Activated naive CD8-positive, alpha-beta T cell treated with anti-CD3 and anti-CD28 coated beads, Interleukin-2, amount 10 ng/mL, durations not matched to agents 7 days and 5 days (primary cell): Measurements from ENCODE around the gene CCK. TPM values are rescaled to one million over a fixed set of nuclear protein-coding genes. Genes with fewer than 3 reads are reported as not detected.

ENCODE experiments used
- ATAC-seq: fragments of 150-1000 bp; cut with Tn5 transposase; one replicate; pipeline ENCODE4 v1.10.0; 2021; ENCODE audit warnings: low read depth, moderate library complexity
- POLR2A ChIA-PET: fragments of 350-600 bp; sonication (Branson Sonifier 250); formaldehyde crosslinking; loops from one replicate; lab custom pipeline; 2021; ENCODE audit warnings: antibody characterized with exemption; lab: Charles Lee
- DNase-seq: peaks from one replicate; pipeline ENCODE4 v3.0.0; 2021
- H3K27ac Mint-ChIP-seq: one replicate; pipeline ENCODE4 v1.8.0; 2022; ENCODE audit warnings: mild to moderate bottlenecking, mixed read lengths
- H3K27me3 Mint-ChIP-seq: one replicate; pipeline ENCODE4 v1.8.0; 2022; ENCODE audit warnings: mild to moderate bottlenecking, moderate library complexity, mixed read lengths
- H3K36me3 Mint-ChIP-seq: one replicate; pipeline ENCODE4 v1.8.0; 2021; ENCODE audit warnings: mild to moderate bottlenecking, mixed read lengths
- H3K4me1 Mint-ChIP-seq: one replicate; pipeline ENCODE4 v1.8.0; 2021; ENCODE audit warnings: mixed read lengths
- H3K4me3 Mint-ChIP-seq: one replicate; pipeline ENCODE4 v1.8.0; 2022; ENCODE audit warnings: mild to moderate bottlenecking, moderate library complexity, mixed read lengths
- H3K9me3 Mint-ChIP-seq: one replicate; pipeline ENCODE4 v1.8.0; 2021; ENCODE audit warnings: mixed read lengths
- total RNA-seq, 2 experiments: library from RNA; stranded (reverse); gene quantifications; one replicate each; pipeline ENCODE4 v1.2.3, GENCODE V29; 2021

CCK gene
- total RNA-seq, 2 experiments from 2014 or later: not detected

DNA sequence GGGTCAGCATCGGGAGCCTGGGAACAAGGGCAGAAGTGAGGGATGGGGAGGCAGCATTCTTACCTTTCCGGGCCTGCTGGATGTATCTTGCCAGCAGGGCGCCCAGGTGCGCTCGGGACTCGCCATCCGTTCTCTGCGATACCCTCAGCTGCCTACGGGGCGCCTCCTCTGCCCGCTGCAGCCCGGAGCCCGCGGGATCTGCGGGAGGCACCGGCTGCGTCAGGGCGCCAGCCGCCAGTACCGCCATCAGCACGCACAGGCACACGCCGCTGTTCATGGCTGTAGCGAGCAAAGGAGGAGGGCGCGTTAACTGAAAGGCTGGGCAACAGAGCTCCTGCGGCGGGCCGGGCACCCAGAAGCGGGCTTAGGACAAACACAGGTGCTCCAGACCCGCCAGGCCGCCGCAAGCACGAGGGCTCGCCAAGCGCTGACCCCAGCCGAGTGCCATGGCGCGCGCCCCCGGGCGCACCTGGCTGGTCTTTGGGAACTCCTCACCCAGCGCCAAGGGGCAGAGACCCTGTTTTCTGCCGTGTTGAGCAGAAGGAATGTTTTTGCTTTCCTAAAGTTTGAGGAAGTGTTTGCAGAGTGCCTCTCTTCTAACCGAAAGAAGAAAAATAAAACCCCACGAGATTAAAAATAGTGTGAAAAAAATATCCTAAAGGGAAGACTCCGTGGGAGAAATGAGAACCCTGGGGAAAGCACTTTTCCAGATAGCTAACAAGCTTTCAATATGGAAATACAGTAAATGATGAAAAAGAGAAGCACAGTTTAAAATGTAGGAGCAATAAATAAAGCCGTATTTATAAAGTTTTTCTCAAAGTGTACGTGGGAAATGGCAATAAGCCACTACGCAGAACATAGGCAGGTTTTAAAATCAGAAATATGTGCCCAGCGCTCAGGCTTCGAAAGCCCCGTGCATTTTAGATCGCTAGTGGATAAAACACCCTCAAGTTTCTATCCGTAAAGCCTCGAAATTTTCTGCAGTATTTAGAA is 2.3 kb downstream of the CCK start:
- peak; percentile 36 for DNase-seq
- Mint-ChIP-seq H3K4me1 (peaks cover 9% of the 10 kb centered on the region), H3K27me3 (peaks cover 74% of the 10 kb centered on the region), H3K9me3 (no peaks in the 10 kb centered on the region), H3K36me3 (no peaks in the 10 kb centered on the region), H3K4me3 (peak overlapping the region; percentile 22), H3K27ac (no peak overlapping the region)
- POLR2A ChIA-PET: no interaction called here
- no peak for ATAC-seq

DNA sequence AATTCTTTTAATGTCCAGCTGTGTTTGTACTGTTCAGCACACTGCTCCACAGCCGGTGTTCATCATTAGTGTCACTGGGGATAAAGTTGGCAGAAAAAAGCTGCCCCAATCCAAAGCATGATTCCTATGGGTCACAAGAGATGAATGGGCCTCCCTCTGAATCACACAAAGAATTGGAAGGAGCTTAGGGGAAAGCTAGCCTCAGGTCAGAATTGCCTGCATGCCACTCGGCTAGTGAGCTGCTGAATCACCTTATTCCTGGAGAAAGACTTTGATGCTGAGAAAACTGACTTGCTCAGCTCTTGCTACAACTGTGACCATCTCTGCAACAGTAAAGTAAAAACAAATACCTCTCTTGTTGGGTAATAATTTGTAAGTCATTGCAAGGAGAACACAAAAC is 3.5 kb downstream of the CCK start:
- no peak overlapping the region for H3K4me3 Mint-ChIP-seq
- POLR2A ChIA-PET: no interaction called here

DNA sequence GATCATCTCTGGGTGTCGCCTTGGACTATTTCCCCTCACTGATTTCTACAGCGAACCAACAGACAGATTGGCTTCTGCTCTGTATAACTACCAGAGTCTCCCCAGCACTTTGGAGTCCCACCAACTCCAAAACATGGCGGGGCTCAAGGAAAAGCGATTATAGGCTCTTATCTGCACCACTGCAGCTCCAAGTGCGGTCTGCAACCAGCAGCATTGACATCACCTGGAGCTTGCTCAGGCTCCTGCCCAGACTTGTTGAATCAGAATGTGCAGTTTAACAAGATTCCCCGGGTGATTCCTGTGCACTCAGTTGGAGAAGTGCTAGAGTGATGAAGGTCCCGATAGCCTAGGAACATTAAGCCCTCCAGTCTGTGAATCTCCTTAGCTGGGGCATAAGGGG is 9.0 kb downstream of the CCK start:
- ATAC-seq: no peak
- Mint-ChIP-seq H3K27me3 (peaks cover 25% of the 10 kb centered on the region), H3K4me1 (peaks cover 4% of the 10 kb centered on the region), H3K4me3 (no peak overlapping the region), H3K9me3 (no peaks in the 10 kb centered on the region), H3K36me3 (no peaks in the 10 kb centered on the region), H3K27ac (no peak overlapping the region)
- no peak for DNase-seq
- POLR2A ChIA-PET: no interaction called here

More for the DNA sequence above, 3.5 kb downstream of the CCK start:
- Mint-ChIP-seq H3K9me3 (no peaks in the 10 kb centered on the region), H3K27me3 (peaks cover 68% of the 10 kb centered on the region), H3K36me3 (no peaks in the 10 kb centered on the region), H3K27ac (no peak overlapping the region), H3K4me1 (peaks cover 9% of the 10 kb centered on the region)
- DNase-seq: no peak
- ATAC-seq: no peak

DNA sequence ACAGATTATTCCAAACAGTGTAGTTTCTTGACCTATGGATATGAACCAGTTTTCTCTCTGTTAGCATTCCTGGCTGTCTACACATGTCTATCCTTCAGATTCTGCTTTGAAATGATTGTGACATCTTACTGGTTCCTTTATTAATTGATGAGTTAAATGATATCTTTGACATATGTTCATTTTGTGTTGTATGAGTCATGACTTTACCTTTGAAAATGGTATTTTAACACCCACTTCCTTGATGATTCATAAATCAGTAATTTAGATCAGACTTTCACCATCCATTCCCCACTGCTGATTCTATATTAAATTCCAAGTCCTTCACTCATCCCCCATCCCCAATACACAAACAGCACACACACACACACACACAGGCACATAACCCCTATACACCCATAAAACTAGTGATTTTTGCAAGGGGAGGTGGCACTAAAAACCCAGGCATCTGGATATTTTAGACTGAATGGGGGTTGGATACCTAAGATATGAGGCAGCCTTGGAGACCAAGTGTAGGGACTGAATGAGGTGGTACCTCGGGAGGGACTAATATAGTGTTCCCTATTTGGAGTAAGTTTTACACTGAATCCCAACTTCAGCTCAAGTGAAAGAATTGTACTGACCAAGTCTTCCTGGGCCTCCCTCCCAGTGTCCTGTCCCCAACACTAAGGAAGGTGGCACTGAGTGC is 9.7 kb downstream of the CCK start:
- POLR2A ChIA-PET: no interaction called here
- Mint-ChIP-seq H3K27ac (no peak overlapping the region), H3K27me3 (peaks cover 22% of the 10 kb centered on the region), H3K4me3 (no peak overlapping the region), H3K9me3 (no peaks in the 10 kb centered on the region), H3K4me1 (peaks cover 4% of the 10 kb centered on the region), H3K36me3 (no peaks in the 10 kb centered on the region)
- DNase-seq (no peak), ATAC-seq (no peak)

DNA sequence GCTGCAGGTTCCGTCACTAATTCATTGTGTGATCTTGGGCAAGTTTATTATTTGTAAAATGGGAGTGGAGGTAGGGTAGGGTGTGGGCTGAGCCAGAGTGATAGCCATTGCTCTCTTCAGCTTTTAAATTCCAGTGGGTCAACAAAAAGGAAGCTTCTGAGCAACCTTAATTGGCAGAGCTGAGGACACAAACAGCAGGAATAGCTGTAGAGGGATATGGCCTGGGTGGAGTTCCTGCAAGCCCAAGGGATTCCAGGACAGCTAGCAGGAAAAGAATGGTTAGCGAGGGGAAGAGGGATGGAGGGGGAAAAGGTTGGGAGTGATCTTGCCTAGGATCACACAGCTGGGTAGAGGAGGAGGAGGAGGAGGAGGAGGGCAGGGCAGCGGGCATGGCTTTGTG is 11.4 kb downstream of the CCK start:
- POLR2A ChIA-PET: no interaction called here
- DNase-seq (no peak), ATAC-seq (no peak)
- H3K36me3 Mint-ChIP-seq: no peaks in the 10 kb centered on the region
- peaks cover 14% of the 10 kb centered on the region for H3K27me3 Mint-ChIP-seq
- peaks cover 4% of the 10 kb centered on the region for H3K4me1 Mint-ChIP-seq
- no peaks in the 10 kb centered on the region for H3K9me3 Mint-ChIP-seq
- no peak overlapping the region for H3K4me3 Mint-ChIP-seq
- H3K27ac Mint-ChIP-seq: no peak overlapping the region

DNA sequence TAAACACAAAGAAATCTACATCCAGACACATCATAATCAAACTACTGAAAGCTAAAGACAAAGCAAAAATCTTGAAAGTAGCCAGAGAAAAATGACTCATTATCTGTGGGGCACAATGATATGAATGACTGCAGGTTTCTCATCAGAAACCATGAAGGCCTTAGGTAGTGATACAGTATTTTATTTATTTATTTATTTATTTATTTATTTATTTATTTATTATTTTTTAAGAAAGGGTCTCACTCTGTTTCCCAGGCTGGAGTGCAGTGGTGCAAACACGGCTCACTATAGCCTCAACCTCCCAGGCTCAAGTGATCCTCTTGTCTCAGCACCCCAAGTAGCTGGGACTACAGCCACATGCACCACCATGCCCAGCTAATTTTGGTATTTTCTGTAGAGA is 15.2 kb downstream of the CCK start:
- Mint-ChIP-seq H3K27me3 (peaks cover 21% of the 10 kb centered on the region), H3K27ac (no peak overlapping the region), H3K9me3 (no peaks in the 10 kb centered on the region), H3K36me3 (no peaks in the 10 kb centered on the region), H3K4me1 (peaks cover 8% of the 10 kb centered on the region), H3K4me3 (no peak overlapping the region)
- POLR2A ChIA-PET: no interaction called here
- DNase-seq (no peak), ATAC-seq (no peak)

DNA sequence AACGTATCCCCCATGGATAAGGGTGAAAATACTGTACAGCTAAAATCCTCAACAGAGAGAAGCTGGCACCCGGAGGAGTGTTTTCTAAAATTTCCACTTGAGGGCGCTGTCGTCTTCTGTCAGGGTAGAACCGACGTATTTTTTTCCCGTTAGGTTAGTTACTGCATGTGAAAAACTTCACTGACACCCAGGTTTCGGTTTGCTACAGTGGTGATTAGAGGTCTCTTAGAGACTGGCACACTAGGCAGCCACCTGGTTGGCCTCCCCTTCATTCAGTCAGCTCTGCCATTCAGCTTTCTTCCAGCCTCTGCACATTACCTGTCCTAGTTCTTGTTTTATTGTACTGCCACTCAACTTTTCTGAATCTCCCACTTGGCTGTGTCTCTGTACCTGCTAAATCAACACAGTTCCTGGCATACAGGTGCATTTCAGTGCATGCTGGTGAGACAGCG is 18.4 kb downstream of the CCK start:
- peak; percentile 60 for DNase-seq
- peak; percentile 71 for ATAC-seq
- Mint-ChIP-seq H3K36me3 (no peaks in the 10 kb centered on the region), H3K4me3 (peak overlapping the region; percentile 7), H3K9me3 (no peaks in the 10 kb centered on the region), H3K27ac (no peak overlapping the region), H3K4me1 (peaks cover 8% of the 10 kb centered on the region), H3K27me3 (peaks cover 26% of the 10 kb centered on the region)
- POLR2A ChIA-PET: no interaction called here

DNA sequence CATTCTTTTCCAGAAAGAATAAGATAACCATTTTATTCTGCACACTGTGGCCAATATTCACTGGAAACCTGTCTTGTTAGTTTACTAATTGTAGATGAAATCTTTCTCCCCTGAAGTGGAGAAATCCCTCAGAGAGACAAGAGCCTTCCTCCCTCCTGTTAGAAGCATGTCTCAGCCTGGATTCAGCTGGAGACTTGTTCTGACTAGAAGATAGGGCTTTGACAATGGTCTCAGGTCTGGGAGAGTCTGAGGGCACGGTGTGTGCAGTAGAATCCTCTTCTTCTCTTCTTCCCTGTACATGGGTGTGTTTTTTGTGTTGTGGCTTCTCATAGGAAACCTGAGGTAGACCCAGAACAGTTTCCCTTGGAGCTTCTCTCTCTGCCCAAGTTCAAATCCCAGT is 19.9 kb downstream of the CCK start:
- POLR2A ChIA-PET: no interaction called here
- peaks cover 2% of the 10 kb centered on the region for H3K9me3 Mint-ChIP-seq
- no peak for DNase-seq
- H3K27ac Mint-ChIP-seq: no peak overlapping the region
- ATAC-seq: no peak
- H3K4me1 Mint-ChIP-seq: peaks cover 8% of the 10 kb centered on the region
- peaks cover 25% of the 10 kb centered on the region for H3K27me3 Mint-ChIP-seq
- no peaks in the 10 kb centered on the region for H3K36me3 Mint-ChIP-seq
- H3K4me3 Mint-ChIP-seq: no peak overlapping the region

DNA sequence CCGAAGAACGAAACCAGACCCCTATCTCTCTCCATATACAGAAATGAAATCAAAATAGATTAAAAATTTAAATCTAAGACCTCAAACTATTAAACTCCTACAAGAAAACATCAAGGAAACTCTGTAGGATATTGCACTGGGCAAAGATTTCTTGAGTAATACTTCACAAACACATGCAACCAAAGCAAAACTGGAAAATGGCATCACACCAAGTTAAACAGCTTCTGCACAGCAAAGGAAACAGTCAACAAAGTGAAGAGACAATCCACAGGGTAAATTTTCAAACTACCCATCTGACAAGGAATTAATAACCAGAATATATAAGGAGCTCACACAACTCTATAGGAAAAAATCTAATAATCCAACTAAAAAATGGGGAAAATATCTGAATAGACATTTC is 29.4 kb downstream of the CCK start:
- peaks cover 12% of the 10 kb centered on the region for H3K27me3 Mint-ChIP-seq
- H3K4me3 Mint-ChIP-seq: no peak overlapping the region
- peaks cover 4% of the 10 kb centered on the region for H3K36me3 Mint-ChIP-seq
- POLR2A ChIA-PET: no interaction called here
- DNase-seq: no peak
- no peak overlapping the region for H3K27ac Mint-ChIP-seq
- no peaks in the 10 kb centered on the region for H3K4me1 Mint-ChIP-seq
- H3K9me3 Mint-ChIP-seq: peaks cover 9% of the 10 kb centered on the region
- no peak for ATAC-seq

DNA sequence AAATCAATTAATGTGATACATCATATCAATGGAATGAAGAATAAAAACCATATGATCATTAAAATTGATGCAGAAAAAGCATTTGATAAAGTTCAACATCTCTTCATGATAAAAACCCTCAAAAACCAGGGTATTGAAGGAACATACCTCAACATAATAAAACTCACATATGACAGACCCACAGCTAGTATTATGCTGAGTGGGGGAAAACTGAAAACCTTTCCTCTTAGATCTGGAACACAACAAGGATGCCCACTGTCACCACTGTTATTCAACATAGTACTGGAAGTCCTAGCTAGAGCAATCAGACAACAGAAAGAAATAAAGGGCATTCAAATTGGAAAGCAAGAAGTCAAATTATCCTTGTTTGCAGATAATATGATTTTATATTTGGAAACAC is 30.5 kb downstream of the CCK start:
- POLR2A ChIA-PET: no interaction called here
- ATAC-seq: no peak
- no peaks in the 10 kb centered on the region for H3K4me1 Mint-ChIP-seq
- no peak overlapping the region for H3K4me3 Mint-ChIP-seq
- peaks cover 12% of the 10 kb centered on the region for H3K27me3 Mint-ChIP-seq
- H3K27ac Mint-ChIP-seq: no peak overlapping the region
- DNase-seq: no peak
- peaks cover 4% of the 10 kb centered on the region for H3K36me3 Mint-ChIP-seq
- H3K9me3 Mint-ChIP-seq: peaks cover 9% of the 10 kb centered on the region

DNA sequence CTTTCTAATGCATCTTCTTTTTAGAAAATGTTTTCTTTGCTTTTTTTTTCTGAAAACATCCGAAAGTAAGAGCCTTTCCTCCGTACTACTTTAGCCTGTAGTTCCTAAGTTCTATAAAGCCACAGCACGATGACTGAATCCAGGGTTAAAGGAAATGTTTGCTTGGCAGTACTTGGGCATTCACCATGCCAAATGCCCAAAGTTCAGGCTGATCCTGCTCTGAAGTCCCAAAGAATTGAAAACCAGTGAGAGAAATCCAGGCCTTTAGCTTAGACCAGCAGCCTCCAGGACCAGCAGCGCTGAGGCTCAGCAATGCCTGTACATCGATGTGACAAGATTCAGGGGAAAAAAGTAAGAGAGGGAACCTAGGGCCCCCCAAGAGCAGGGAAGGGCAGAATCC is 35.1 kb downstream of the CCK start:
- DNase-seq (no peak), ATAC-seq (no peak)
- Mint-ChIP-seq H3K9me3 (no peaks in the 10 kb centered on the region), H3K27ac (no peak overlapping the region), H3K4me1 (peaks cover 11% of the 10 kb centered on the region), H3K27me3 (peaks cover 7% of the 10 kb centered on the region), H3K4me3 (no peak overlapping the region), H3K36me3 (peaks cover 3% of the 10 kb centered on the region)
- POLR2A ChIA-PET: no interaction called here

DNA sequence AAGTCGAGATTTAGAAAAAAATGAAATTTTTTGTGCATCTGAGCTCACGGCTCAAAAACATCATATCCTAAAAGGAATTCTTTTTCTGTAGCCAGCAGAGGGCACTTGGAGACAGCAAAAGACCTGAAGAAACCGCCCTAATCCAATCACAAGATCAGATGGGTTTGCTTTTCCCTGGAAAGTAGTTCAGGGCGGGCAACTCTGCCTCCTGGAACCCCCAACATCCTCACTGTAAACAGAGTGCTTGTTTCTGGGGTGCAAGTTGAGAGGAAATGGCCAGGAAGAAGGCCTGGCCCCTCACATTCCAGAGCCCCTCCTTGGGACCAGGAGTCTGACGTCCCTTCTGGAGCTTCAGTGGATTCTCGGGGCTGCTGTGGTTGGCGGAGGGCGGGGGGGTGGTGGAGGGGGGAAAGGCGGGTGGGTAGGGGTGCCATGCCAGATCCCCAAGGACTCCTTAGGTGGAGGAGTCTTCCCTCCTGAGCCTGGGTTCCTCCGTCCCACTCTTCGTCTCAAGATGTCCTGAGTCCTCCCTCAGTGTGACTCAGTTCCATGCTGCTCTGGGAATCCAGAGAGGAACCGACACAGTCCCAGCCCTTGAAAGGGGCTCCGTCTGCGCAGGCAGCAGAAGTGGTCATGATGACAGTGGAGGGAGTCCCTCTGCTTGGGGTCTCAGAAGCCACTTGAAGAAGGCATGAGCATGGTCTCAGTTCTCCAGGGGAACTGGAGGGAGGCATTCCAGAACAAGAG is 35.9 kb downstream of the CCK start:
- peaks cover under 1% of the 10 kb centered on the region for H3K27me3 Mint-ChIP-seq
- no peaks in the 10 kb centered on the region for H3K9me3 Mint-ChIP-seq
- H3K4me1 Mint-ChIP-seq: peaks cover 11% of the 10 kb centered on the region
- POLR2A ChIA-PET: interaction anchor here (0.6 kb wide), 1 partner anchor 579 kb away, joined by 3 read pairs; no protein-coding TSS in a partner anchor
- H3K4me3 Mint-ChIP-seq: no peak overlapping the region
- no peak overlapping the region for H3K27ac Mint-ChIP-seq
- ATAC-seq (no peak), DNase-seq (no peak)
- peaks cover 3% of the 10 kb centered on the region for H3K36me3 Mint-ChIP-seq

DNA sequence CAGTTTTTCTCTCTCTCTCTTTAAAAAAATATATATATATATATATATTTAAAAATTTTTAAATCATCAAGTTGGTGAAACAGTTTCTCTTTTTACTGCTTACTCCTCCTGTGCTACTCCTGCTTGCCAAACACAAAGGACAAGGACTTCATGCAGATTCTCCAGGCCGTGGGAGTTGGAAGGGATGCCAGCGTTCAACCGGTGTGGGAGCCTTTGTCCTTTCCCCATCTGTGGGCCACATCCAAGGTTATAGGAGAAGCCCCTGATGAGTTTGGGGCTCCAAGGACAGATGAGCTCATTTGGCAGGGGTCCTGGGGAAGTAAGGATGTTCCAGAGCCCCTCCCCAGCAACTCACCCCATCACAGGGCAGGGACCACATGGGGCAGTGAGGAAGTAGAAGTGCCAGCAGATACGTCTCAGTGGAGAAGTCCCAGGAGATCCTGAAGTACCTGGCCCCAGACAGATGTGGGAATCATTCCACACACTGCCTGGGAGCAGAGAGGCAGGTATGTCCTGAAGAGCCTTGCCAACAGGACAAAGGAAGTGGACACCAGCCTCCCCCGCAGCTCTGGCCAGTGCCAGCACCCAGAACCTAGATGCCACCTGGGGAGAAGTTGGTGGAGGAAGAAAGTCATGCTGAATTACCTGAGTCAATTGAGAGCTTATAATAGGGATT is 36.6 kb downstream of the CCK start:
- H3K27me3 Mint-ChIP-seq: no peaks in the 10 kb centered on the region
- ATAC-seq (no peak), DNase-seq (no peak)
- H3K4me3 Mint-ChIP-seq: no peak overlapping the region
- H3K4me1 Mint-ChIP-seq: peaks cover 11% of the 10 kb centered on the region
- peaks cover 3% of the 10 kb centered on the region for H3K36me3 Mint-ChIP-seq
- no peaks in the 10 kb centered on the region for H3K9me3 Mint-ChIP-seq
- POLR2A ChIA-PET: interaction anchor here (0.6 to 0.9 kb wide), 2 partner anchors 217 to 578 kb away, joined by 3 read pairs; no protein-coding TSS in a partner anchor
- no peak overlapping the region for H3K27ac Mint-ChIP-seq
